DMS114 treated with DMSO at 0.1 percent for 48 hours (cell line): ENCODE measurements around the gene SLIT3.
"Not testable (repeated sequence)": the region's sequence is repeated elsewhere in the genome, so short reads cannot be mapped to it uniquely, and the experiment has no call there.

ENCODE experiments used
- DNase-seq: peaks from one replicate; lab custom pipeline; 2025; ENCODE audit not compliant: unreplicated experiment; lab: John Stamatoyannopoulos, UW

Gene SLIT3

GRCh38 chr5:169151051-169151805 is 149.7 kb downstream of the SLIT3 start:
- DNase-seq: no peak

- DNase-seq: no peak
Observed at GRCh38 chr5:169150108-169150507, 150.8 kb downstream of the SLIT3 start.

GRCh38 chr5:169149317-169149716 is 151.6 kb downstream of the SLIT3 start:
- DNase-seq: peak; percentile 1

- no peak for DNase-seq
Observed at GRCh38 chr5:169148138-169148740, 152.7 kb downstream of the SLIT3 start.

- DNase-seq: no peak
Observed at GRCh38 chr5:169147534-169147933, 153.4 kb downstream of the SLIT3 start.

GRCh38 chr5:169146158-169146557 is 154.8 kb downstream of the SLIT3 start:
- DNase-seq: no peak

GRCh38 chr5:169142264-169142970 is 158.5 kb downstream of the SLIT3 start:
- DNase-seq: no peak

GRCh38 chr5:169140215-169140614 is 160.7 kb downstream of the SLIT3 start:
- DNase-seq: not testable (repeated sequence)

GRCh38 chr5:169139480-169140050 is 161.4 kb downstream of the SLIT3 start:
- no peak for DNase-seq

GRCh38 chr5:169133531-169133930 is 167.4 kb downstream of the SLIT3 start:
- DNase-seq: no peak

GRCh38 chr5:169132302-169132660 is 168.7 kb downstream of the SLIT3 start:
- no peak for DNase-seq

GRCh38 chr5:169131616-169132301 is 169.2 kb downstream of the SLIT3 start:
- DNase-seq: no peak

GRCh38 chr5:169128679-169129078 is 172.3 kb downstream of the SLIT3 start:
- no peak for DNase-seq

GRCh38 chr5:169127431-169127830 is 173.5 kb downstream of the SLIT3 start:
- no peak for DNase-seq

- DNase-seq: no peak
Observed at GRCh38 chr5:169126481-169127021, 174.4 kb downstream of the SLIT3 start.

GRCh38 chr5:169125571-169125970 is 175.4 kb downstream of the SLIT3 start:
- no peak for DNase-seq

GRCh38 chr5:169122951-169123350 is 178.0 kb downstream of the SLIT3 start:
- DNase-seq: no peak

GRCh38 chr5:169121630-169122420 is 179.1 kb downstream of the SLIT3 start:
- no peak for DNase-seq

GRCh38 chr5:169119288-169120048 is 181.5 kb downstream of the SLIT3 start:
- DNase-seq: no peak
